DND-41 (cell line): Measurements from ENCODE around the gene C16orf78.

ENCODE experiments used
- ATAC-seq: fragments of 200-7000 bp; cut with Tn5 transposase; 3 replicates; pipeline ENCODE4 v1.9.1; 2021; ENCODE audit warnings: low read depth; ENCODE audit not compliant: insufficient read depth
- DNase-seq: peaks from one replicate; pipeline ENCODE4 v3.0.0-alpha.2; 2020
- H2AFZ ChIP-seq: 2 replicates; pipeline ENCODE4 v1.6.0; 2012; ENCODE audit warnings: low read depth, low read length
- H3K27ac ChIP-seq: 2 replicates; pipeline ENCODE4 v1.5.1; 2012; ENCODE audit warnings: low read length, inconsistent platforms
- H3K27me3 ChIP-seq: fragments of 200-600 bp; sonication (generic); 2 replicates; pipeline ENCODE4 v1.6.0; 2012; ENCODE audit warnings: low read length, mild to moderate bottlenecking, inconsistent platforms; ENCODE audit not compliant: insufficient read depth, poor library complexity
- H3K36me3 ChIP-seq: 2 replicates; pipeline ENCODE4 v1.5.1; 2012; ENCODE audit warnings: low read length, inconsistent platforms; ENCODE audit not compliant: insufficient read depth
- H3K4me1 ChIP-seq: 2 replicates; pipeline ENCODE4 v1.5.1; 2012; ENCODE audit warnings: mild to moderate bottlenecking, low read length; ENCODE audit not compliant: insufficient read depth
- H3K4me2 ChIP-seq: 2 replicates; pipeline ENCODE4 v1.6.0; 2012; ENCODE audit warnings: mild to moderate bottlenecking, moderate library complexity, low read length, inconsistent platforms; ENCODE audit not compliant: insufficient read depth
- H3K4me3 ChIP-seq, 2 experiments: fragments of 200-600 bp in 1 of 2; shearing (Covaris generic) in 1 of 2; 2 replicates each; pipeline ENCODE4 v1.5.1; 2012 to 2016; ENCODE audit warnings: inconsistent platforms in 2 of 2, low read length in 2 of 2, mild to moderate bottlenecking in 2 of 2, low read depth in 1 of 2, moderate library complexity in 1 of 2
- H3K79me2 ChIP-seq: 2 replicates; pipeline ENCODE4 v1.6.0; 2012; ENCODE audit warnings: low read length, inconsistent platforms; ENCODE audit not compliant: insufficient read depth
- H3K9ac ChIP-seq: 2 replicates; pipeline ENCODE4 v1.6.0; 2012; ENCODE audit warnings: low read depth, mild to moderate bottlenecking, inconsistent platforms, low read length, moderate library complexity
- H3K9me3 ChIP-seq: 2 replicates; pipeline ENCODE4 v1.5.1; 2012; ENCODE audit warnings: low read length, moderate library complexity, mild to moderate bottlenecking, inconsistent platforms; ENCODE audit not compliant: insufficient read depth, severe bottlenecking
- H4K20me1 ChIP-seq: 2 replicates; pipeline ENCODE4 v1.6.0; 2012; ENCODE audit warnings: low read length; ENCODE audit not compliant: insufficient read depth
- EZH2 ChIP-seq: IDR thresholded peaks from 3 replicates; pipeline ENCODE4 v1.6.1; 2012; ENCODE audit warnings: borderline replicate concordance, low read depth, mild to moderate bottlenecking, moderate library complexity, low read length, inconsistent platforms; ENCODE audit not compliant: severe bottlenecking
- TF ChIP-seq, protein P1 (sequence below): IDR thresholded peaks from 2 replicates; pipeline ENCODE4 v1.5.1; 2012; ENCODE audit warnings: borderline replicate concordance, low read length, moderate library complexity, mild to moderate bottlenecking; ENCODE audit not compliant: poor library complexity, severe bottlenecking; ENCODE audit errors: extremely low read depth

Gene C16orf78

DNA sequence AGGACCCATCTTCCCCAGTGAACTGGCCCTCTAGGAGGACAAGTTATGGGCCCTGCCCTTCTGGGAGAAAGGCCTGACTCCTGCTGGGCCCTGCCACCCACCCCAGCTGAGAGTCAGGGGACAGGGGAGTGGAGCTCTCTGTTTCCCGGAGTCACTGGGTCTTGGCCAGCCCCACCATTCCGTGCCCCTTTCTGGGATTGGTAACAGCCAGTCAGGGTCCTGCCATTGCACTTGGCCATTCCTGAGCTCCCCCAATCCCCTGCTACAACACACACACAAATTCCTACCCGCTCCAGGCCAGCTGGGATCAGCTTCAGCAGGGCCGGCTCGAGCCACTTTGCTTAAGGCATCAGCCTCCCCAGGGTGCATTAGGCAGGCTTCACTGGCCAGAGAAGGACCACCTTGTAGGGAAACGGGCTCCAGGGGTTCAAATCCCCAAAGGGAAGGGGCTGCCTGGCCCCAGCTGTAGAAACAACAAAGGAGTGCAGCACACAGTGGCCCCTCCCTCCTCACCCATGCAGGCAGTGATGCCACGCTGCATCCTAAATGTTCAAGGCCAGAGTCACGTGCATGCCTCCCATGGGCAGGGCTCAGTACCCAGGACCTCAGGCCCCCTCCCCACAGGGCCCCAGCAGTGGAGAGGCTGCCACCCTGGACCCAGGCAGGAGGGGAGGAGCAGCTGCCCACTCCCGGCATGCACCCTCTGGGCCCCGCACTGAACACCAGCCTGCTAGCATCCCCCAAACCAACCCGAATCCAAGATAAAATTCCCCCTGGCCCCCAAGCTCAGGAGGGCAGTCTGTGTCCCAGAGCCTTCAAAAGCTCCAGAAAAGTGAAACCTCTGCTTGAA lies 37.7 kb downstream of the C16orf78 start:
- no peak for TF ChIP-seq EZH2
- TF ChIP-seq, protein P1, sequence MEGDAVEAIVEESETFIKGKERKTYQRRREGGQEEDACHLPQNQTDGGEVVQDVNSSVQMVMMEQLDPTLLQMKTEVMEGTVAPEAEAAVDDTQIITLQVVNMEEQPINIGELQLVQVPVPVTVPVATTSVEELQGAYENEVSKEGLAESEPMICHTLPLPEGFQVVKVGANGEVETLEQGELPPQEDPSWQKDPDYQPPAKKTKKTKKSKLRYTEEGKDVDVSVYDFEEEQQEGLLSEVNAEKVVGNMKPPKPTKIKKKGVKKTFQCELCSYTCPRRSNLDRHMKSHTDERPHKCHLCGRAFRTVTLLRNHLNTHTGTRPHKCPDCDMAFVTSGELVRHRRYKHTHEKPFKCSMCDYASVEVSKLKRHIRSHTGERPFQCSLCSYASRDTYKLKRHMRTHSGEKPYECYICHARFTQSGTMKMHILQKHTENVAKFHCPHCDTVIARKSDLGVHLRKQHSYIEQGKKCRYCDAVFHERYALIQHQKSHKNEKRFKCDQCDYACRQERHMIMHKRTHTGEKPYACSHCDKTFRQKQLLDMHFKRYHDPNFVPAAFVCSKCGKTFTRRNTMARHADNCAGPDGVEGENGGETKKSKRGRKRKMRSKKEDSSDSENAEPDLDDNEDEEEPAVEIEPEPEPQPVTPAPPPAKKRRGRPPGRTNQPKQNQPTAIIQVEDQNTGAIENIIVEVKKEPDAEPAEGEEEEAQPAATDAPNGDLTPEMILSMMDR: no peak
- Histone ChIP-seq H2AFZ (no peak overlapping the region), H3K4me1 (peaks cover 7% of the 10 kb centered on the region), H3K4me2 (no peak overlapping the region), H3K9me3 (no peaks in the 10 kb centered on the region), H3K27me3 (no peaks in the 10 kb centered on the region), H3K4me3 (no peak overlapping the region), H3K9ac (no peak overlapping the region), H4K20me1 (no peaks in the 10 kb centered on the region), H3K79me2 (no peaks in the 10 kb centered on the region), H3K27ac (no peak overlapping the region), H3K36me3 (no peaks in the 10 kb centered on the region)
- DNase-seq (no peak), ATAC-seq (no peak)

GRCh38 chr16:49414671-49415070 lies 41.1 kb downstream of the C16orf78 start:
- no peaks in the 10 kb centered on the region for H3K9me3 ChIP-seq
- H2AFZ ChIP-seq: no peak overlapping the region
- TF ChIP-seq, protein P1: no peak
- no peak for TF ChIP-seq EZH2
- H3K36me3 ChIP-seq: no peaks in the 10 kb centered on the region
- H4K20me1 ChIP-seq: no peaks in the 10 kb centered on the region; the same call in 1 of the 2 replicates
- no peak overlapping the region for H3K9ac ChIP-seq
- no peak for ATAC-seq
- no peak overlapping the region for H3K4me3 ChIP-seq
- H3K27me3 ChIP-seq: no peaks in the 10 kb centered on the region
- no peak overlapping the region for H3K4me2 ChIP-seq
- DNase-seq: no peak
- no peak overlapping the region for H3K27ac ChIP-seq
- no peaks in the 10 kb centered on the region for H3K79me2 ChIP-seq
- no peaks in the 10 kb centered on the region for H3K4me1 ChIP-seq

- no peak for TF ChIP-seq EZH2
- TF ChIP-seq, protein P1: no peak
- Histone ChIP-seq H3K36me3 (no peaks in the 10 kb centered on the region), H3K9me3 (no peaks in the 10 kb centered on the region), H4K20me1 (no peaks in the 10 kb centered on the region; the same call in 1 of the 2 replicates), H3K27me3 (no peaks in the 10 kb centered on the region), H3K79me2 (no peaks in the 10 kb centered on the region), H3K4me1 (no peaks in the 10 kb centered on the region), H3K4me3 (no peak overlapping the region), H2AFZ (no peak overlapping the region), H3K4me2 (no peak overlapping the region), H3K9ac (no peak overlapping the region), H3K27ac (no peak overlapping the region)
- DNase-seq (no peak), ATAC-seq (no peak)
These were observed 41.5 kb downstream of the C16orf78 start for GRCh38 chr16:49415083-49415482.
